Bronchial smooth muscle cell (primary cell): Measurements from ENCODE around the gene PIGB. TPM values are rescaled to one million over a fixed set of nuclear protein-coding genes. Genes with fewer than 3 reads are reported as not detected.

ENCODE experiments used
- total RNA-seq: library from RNA; depleted of rRNA; stranded (reverse); fragments of >200 nt; gene quantifications from 2 replicates; pipeline ENCODE4 v1.2.1, GENCODE V29; 2014

PIGB gene
- 10.3 and 14.5 TPM in 2 replicates for total RNA-seq

GRCh38 chr15:55318588-55319494 lies at the start of gene PIGB, which contains the start of gene PIGBOS1:
Gene PIGB (plus strand): TSS chr15:55319222. CDS start chr15:55319251, 29 bp downstream.
Gene PIGBOS1 (minus strand): TSS chr15:55319123. CDS start chr15:55317792, 1,331 bp downstream.

GRCh38 chr15:55289746-55290527 lies 29.1 kb upstream of the PIGB start, which contains the start of gene RAB27A:
Gene RAB27A (minus strand): TSS chr15:55289813. CDS start chr15:55234934, 54,879 bp downstream.

Other genes with a start within 250 kb of the PIGB start
- gene RSL24D1, start 122.3 kb upstream of the PIGB start, total RNA-seq: 83.9 and 85.8 TPM in 2 replicates
- 7.5 and 10.6 TPM in 2 replicates for gene RAB27A, start 29.4 kb upstream of the PIGB start, total RNA-seq
- gene PIGBOS1, start 99 bp upstream of the PIGB start, total RNA-seq: 5.8 and 8.0 TPM in 2 replicates
- gene CCPG1, start 89.1 kb downstream of the PIGB start, total RNA-seq: 42.7 and 56.0 TPM in 2 replicates
- 0.60 and 0.95 TPM in 2 replicates for gene PIERCE2, start 89.3 kb downstream of the PIGB start, total RNA-seq
- gene DNAAF4, start 189.0 kb downstream of the PIGB start, total RNA-seq: 1.6 and 3.9 TPM in 2 replicates